GM12878 (cell line): ENCODE data around the gene CADPS. TPM values are rescaled to one million over a fixed set of nuclear protein-coding genes. Genes with fewer than 3 reads are reported as not detected.

Experiments
- ATAC-seq: fragments of 200-7000 bp; cut with Tn5 transposase; 3 replicates; pipeline ENCODE4 v1.9.1; 2020; ENCODE audit warnings: mild to moderate bottlenecking, moderate library complexity
- BruUV-seq: library from RNA; stranded (reverse); fragments of 400-500 nt; replicated peaks from 2 replicates; lab custom pipeline; 2021; lab: Mats Ljungman, UMichigan
- CTCF ChIA-PET: fragments of 300-600 bp; sonication (Branson Sonifier 250); formaldehyde crosslinking; extraction: SDS; loops from one replicate; lab custom pipeline; 2021; ENCODE audit warnings: inconsistent platforms; lab: Yijun Ruan, JAX
- POLR2A ChIA-PET: fragments of 350-600 bp; formaldehyde crosslinking; extraction: SDS; loops from one replicate; lab custom pipeline; 2021; ENCODE audit warnings: inconsistent platforms; lab: Charles Lee
- RAD21 ChIA-PET: fragments of 300-600 bp; sonication (Branson Sonifier 250); formaldehyde crosslinking; loops from one replicate; lab custom pipeline; 2023; ENCODE audit warnings: antibody characterized with exemption; ENCODE audit not compliant: unreplicated experiment; lab: Charles Lee
- SMC1A ChIA-PET: fragments of 300-600 bp; sonication (Branson Sonifier 250); formaldehyde crosslinking; loops from one replicate; lab custom pipeline; 2023; ENCODE audit not compliant: unreplicated experiment, uncharacterized antibody; lab: Charles Lee
- DNase-seq: peaks from one replicate; pipeline ENCODE4 v3.0.0-alpha.2; 2011; ENCODE audit warnings: low read depth, low spot score
- FAIRE-seq: peaks from 3 replicates; lab custom pipeline; 2011; peaks lifted over from hg19 to GRCh38; lab: Jason Lieb, UNC
- H2AFZ ChIP-seq: 2 replicates; pipeline ENCODE4 v1.6.0; 2011; ENCODE audit warnings: low read depth, low read length, control low read depth; ENCODE audit not compliant: control insufficient read depth
- H3K27ac ChIP-seq: 2 replicates; pipeline ENCODE4 v1.5.1; 2011; ENCODE audit warnings: control low read depth; ENCODE audit not compliant: control insufficient read depth, insufficient read depth
- H3K27me3 ChIP-seq, 2 experiments: replicated peaks in 1 of 2; 2 replicates each; pipeline versions ENCODE4 v1.6.0 to v1.6.1; 2011; ENCODE audit warnings: low read length in 1 of 2; ENCODE audit not compliant: control insufficient read depth in 2 of 2, insufficient read depth in 2 of 2
- H3K36me3 ChIP-seq, 2 experiments: 2 replicates each; pipeline ENCODE4 v1.5.1; 2011; ENCODE audit warnings: low read length in 1 of 2; ENCODE audit not compliant: control insufficient read depth in 2 of 2, insufficient read depth in 2 of 2
- H3K4me1 ChIP-seq: 2 replicates; pipeline ENCODE4 v1.6.1; 2011; ENCODE audit warnings: mild to moderate bottlenecking, low read length, moderate library complexity, mixed read lengths; ENCODE audit not compliant: control insufficient read depth, insufficient read depth
- H3K4me2 ChIP-seq: 2 replicates; pipeline ENCODE4 v1.6.0; 2011; ENCODE audit warnings: control low read depth; ENCODE audit not compliant: control insufficient read depth, insufficient read depth
- H3K4me3 ChIP-seq: fragments of 200-600 bp; sonication (generic); 2 replicates; pipeline ENCODE4 v1.5.1; 2016
- H3K79me2 ChIP-seq: 2 replicates; pipeline ENCODE4 v1.6.0; 2011; ENCODE audit warnings: low read length; ENCODE audit not compliant: control insufficient read depth, insufficient read depth
- H3K9ac ChIP-seq: 2 replicates; pipeline ENCODE4 v1.8.0; 2011; ENCODE audit warnings: low read length, control low read depth, mixed read lengths; ENCODE audit not compliant: control insufficient read depth, insufficient read depth
- H3K9me3 ChIP-seq: replicated peaks from 3 replicates; pipeline ENCODE4 v1.5.1; 2011; ENCODE audit warnings: mild to moderate bottlenecking, low read length; ENCODE audit not compliant: control insufficient read depth, insufficient read depth
- H4K20me1 ChIP-seq: 2 replicates; pipeline ENCODE4 v1.6.0; 2011; ENCODE audit not compliant: control insufficient read depth, insufficient read depth
- NFXL1 ChIP-seq: fragments of 450-650 bp; IDR thresholded peaks from 2 replicates; pipeline ENCODE4 v1.6.1; 2017; ENCODE audit warnings: antibody characterized with exemption, mild to moderate bottlenecking, borderline replicate concordance
- ZBTB4 ChIP-seq: fragments of 450-650 bp; formaldehyde crosslinking; IDR thresholded peaks from 2 replicates; pipeline ENCODE4 v1.4.0; 2022; ENCODE audit warnings: mild to moderate bottlenecking, moderate library complexity
- WGBS: methylation state at CpG from one replicate; pipeline ENCODE4 v1.1.6; 2016; ENCODE audit warnings: low lambda C conversion rate; ENCODE audit not compliant: insufficient replicate concordance, insufficient coverage; ENCODE audit errors: missing lambda C conversion rate; 5-methylcytosine and 5-hydroxymethylcytosine counted together
- in situ Hi-C: fragments of 300-500 bp; cut with MboI; formaldehyde crosslinking; loops from 9 replicates; pipeline ENCODE4 v1.14.3; 2018; ENCODE audit warnings: mixed read lengths
- intact Hi-C: fragments of 100-400 bp; cut with micrococcal nuclease; formaldehyde crosslinking; loops from one replicate; pipeline ENCODE4 v1.14.2; 2022; ENCODE audit not compliant: unreplicated experiment
- polyA plus RNA-seq, 11 experiments: library from polyadenylated mRNA; depleted of rRNA in 4 of 11; unstranded in 6 of 11; stranded (reverse) in 5 of 11; fragments of >200 nt; fragmentation: Nextera tagmentation in 4 of 11; fragmentation: Illumina TruSeq in 1 of 11; extraction: Ambion mirVana in 4 of 11; extraction: Trizol in 1 of 11; gene quantifications; 1 replicate in 1 of 11; 2 replicates in 10 of 11; pipeline versions ENCODE4 v1.2.1 to v1.2.3, GENCODE V29; 2011 to 2016; ENCODE audit warnings: inconsistent platforms in 2 of 11, missing spikeins in 2 of 11, low read depth in 1 of 11
- total RNA-seq, 4 experiments: library from RNA; depleted of rRNA in 3 of 4; stranded (reverse); fragments of >200 nt in 3 of 4; fragmentation: Illumina TruSeq in 1 of 4; extraction: Trizol in 1 of 4; gene quantifications; 2 replicates each; pipeline versions ENCODE4 v1.2.1 to v1.2.3, GENCODE V29; 2013 to 2021

The CADPS gene
- total and polyA plus RNA-seq, 10 of the 15 experiments (the other 5 are each of a cell fraction or from before 2014, with no cell fraction given), result 0.20 TPM; not detected in 9

- TF ChIP-seq ZBTB4 (CRISPR knock-in tag), result no peak
- no peak for TF ChIP-seq NFXL1
- Histone ChIP-seq H3K4me1 (no peaks in the 10 kb centered on the region), H3K27me3 (no peaks in the 10 kb centered on the region), H3K36me3 (no peaks in the 10 kb centered on the region), H3K4me2 (no peak overlapping the region), H3K79me2 (no peaks in the 10 kb centered on the region), H3K9me3 (no peaks in the 10 kb centered on the region), H3K4me3 (no peak overlapping the region), H3K9ac (no peak overlapping the region), H4K20me1 (no peaks in the 10 kb centered on the region), H2AFZ (no peak overlapping the region), H3K27ac (no peak overlapping the region)
- BruUV-seq, result no TSS peak
- DNase-seq (no peak), ATAC-seq (no peak), FAIRE-seq (no peak)
- ChIA-PET POLR2A (no interaction called here), CTCF (interaction anchor here (0.9 to 5.2 kb wide), 6 partner anchors 112 to 356 kb away, joined by 3 to 40 read pairs (median 4); no protein-coding TSS in a partner anchor), SMC1A (interaction anchor here (1.1 to 1.9 kb wide), 2 partner anchors 224 to 356 kb away, joined by 3 to 4 read pairs; no protein-coding TSS in a partner anchor), RAD21 (no interaction called here)
- in situ Hi-C loops, result loop anchor here (5.0 kb wide), 2 partner anchors 230 to 350 kb away; no protein-coding TSS in a partner anchor
- intact Hi-C loops, result no loop called here
- WGBS, result 29% methylated on average over 5 of the region's 5 CpGs
Observed at GRCh38 chr3:62557450-62557849, 317.8 kb downstream of the CADPS start.
